NCI-H187 treated with DMSO at 0.1 percent for 48 hours (cell line): Measurements from ENCODE around the gene ASF1B.

Experiments
- DNase-seq: peaks from one replicate; lab custom pipeline; 2025; lab: John Stamatoyannopoulos, UW

The ASF1B gene

DNA sequence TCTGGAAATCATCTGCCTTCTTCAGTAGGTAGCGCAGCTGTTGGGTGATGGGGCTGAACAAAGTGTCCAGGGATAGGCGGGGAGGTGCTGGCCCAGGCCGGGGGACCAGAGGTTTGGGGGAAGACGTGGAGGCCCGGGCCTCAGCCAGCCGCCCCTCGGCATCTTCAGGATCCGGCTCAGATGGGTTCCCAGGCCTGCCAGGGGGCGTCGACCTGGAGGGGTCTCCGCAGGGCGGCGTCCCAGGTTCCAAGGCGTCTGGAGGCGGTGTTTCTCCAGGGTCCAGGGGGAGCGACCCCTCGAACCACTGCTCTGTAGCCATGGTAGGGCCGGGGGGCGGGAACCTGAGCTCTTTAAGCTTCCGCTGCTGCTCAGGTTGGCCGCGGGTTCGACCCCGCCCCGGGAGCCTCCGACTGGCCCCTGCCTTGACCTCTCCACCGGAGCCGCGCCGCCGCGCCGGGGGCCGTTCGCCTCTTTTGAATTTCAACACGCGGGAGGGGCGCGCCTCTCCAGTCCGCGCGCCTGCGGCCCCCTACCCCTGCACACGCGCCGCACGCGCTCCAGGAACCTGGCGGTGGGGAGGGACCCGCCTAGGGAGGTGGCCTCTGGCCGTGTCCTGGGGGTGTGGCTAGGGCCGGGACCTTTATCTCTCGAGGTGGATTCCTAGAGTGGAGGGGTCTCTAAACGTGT, 50.9 kb downstream of the ASF1B start, which contains the start of gene C19orf67:
TSS of gene C19orf67 (minus strand) at position 475 of the 687 bp plus-strand sequence. CDS start at position 319, 156 bp downstream.
- no peak for DNase-seq

DNA sequence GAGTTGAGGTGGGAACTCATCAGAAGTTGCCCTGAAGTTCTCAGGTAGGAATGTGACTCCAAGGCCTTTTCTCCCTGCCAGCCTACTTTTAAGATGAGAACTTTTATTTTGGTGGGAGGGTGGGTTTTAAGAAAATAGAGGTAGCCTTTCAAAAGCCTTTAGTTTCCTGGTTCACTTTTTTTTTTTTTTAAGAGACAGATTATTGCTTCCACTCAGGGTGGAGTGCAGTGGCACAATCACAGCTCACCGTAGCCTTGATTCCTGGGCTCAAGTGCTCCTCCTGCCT, 53.8 kb downstream of the ASF1B start:
- no peak for DNase-seq

- no peak for DNase-seq
These were observed 54.4 kb downstream of the ASF1B start for GRCh38 chr19:14081797-14082674.

- peak; percentile 77 for DNase-seq
These were observed 55.2 kb downstream of the ASF1B start for GRCh38 chr19:14080887-14081796.

DNA sequence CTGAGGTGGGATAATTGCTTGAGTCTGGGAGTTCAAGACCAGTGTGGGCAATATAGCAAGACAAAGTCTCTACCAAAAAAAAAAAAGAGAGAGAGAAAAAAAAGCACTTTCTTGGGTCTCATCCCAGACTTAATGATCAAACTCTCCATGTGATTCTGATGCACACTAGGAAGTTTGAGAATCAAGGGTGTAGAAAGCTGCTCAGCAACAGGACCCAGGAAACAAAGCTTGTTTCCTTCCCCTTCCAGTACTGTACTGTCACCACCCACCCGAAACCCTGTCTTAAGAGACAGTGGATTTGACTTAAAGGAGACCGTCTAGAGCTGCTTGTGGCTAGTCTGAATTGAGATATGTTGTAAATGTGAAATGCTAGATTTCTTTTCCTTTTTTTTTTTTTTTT, 58.0 kb downstream of the ASF1B start:
- no peak for DNase-seq

- no peak for DNase-seq
These were observed 62.2 kb downstream of the ASF1B start for GRCh38 chr19:14073925-14074838.

DNA sequence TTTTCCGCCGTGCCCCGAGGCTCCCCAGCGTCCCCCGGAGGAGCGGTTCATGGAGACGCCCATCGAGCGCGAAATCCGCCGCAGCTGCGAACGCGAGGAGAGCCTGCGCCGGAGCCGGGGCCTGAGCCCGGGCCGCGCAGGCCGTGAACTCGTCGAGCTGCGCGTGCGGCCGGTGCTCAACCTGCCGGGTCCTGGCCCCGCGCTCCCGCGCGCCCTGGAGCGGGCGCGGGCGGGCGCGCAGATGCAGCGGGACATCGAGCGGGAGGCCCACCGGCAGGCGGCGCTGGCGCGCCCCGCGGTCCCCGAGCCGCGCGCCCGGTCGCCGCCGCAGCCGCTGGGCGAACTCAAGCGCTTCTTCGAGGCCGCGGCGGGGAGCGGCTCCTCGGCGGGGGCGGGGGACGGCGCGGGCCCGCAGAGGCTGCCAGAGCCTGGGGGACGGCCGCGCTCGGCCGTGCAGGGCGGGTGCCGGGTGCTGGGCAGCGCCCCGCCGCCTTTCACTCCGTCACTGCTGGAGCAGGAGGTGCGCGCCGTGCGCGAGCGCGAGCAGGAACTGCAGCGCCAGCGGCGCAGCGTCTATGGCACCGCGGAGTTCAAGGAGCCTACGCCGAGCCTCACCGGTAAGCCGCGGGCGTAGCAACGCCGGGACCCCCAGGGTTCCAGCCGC, 63.0 kb downstream of the ASF1B start:
- no peak for DNase-seq

DNA sequence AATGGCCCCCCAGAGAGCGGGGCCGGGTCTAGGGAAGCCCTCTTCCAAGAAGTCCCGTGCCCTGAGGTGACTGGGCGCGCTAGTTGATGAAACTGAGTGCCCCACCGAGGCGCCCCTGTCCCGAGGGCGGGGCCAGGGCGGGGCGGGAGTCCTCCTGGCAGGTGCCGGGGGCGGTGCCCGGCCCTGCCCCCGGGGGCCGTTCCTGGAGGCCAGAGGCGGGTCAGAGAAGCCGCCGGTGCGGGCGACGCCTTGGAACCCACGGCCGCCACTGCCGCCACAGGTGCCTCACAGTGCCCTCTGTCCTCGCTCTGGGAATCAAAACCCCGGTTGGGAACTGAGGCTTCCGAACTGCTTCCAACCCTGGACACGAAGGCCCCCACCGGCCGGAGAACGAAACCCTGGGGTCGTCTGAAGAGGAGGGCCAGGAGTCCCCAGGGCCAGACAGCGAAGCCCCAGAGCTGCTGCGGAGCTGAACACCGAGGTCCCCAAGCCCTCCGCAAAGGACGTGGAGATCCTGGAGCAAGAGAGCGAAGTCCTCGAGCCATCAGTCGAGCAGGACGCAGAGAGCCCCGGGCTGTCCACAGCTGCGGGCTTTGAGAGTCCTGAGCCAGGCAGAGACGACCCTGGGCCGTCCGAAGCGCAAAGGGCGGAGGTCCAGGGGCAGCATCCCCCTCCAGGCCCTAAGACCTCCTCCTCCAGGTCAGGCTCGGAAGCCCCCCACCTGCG, 63.7 kb downstream of the ASF1B start, which contains the start of gene MISP3:
TSS of gene MISP3 (plus strand) at position 252 of the 726 bp plus-strand sequence. CDS start 524 bp downstream, outside the sequence.
- DNase-seq = no peak

DNA sequence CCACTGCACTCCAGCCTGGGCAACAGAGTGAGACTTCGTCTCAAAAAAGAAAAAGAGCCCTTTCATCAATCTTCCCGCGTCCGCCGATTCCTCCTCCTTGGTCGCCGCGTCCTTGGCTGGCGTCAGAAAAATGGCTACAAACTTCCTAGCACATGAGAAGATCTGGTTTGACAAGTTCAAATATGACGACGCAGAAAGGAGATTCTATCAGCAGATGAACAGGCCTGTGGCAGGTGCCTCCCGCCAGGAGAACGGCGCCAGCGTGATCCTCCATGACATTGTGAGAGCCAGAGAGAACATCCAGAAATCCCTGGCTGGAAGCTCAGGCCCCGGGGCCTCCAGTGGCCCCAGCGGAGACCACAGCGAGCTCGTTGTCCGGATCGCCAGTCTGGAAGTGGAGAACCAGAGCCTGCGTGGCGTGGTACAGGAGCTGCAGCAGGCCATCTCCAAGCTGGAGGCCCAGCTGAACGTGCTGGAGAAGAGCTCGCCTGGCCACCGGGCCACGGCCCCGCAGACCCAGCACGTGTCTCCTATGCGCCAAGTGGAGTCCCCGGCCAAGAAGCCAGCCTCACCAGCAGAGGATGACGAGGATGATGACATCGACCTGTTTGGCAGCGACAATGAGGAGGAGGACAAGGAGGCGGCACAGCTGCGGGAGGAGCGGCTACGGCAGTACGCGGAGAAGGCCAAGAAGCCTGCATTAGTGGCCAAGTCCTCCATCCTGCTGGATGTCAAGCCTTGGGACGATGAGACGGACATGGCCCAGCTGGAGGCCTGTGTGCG, 65.9 kb downstream of the ASF1B start:
- DNase-seq = no peak
